Measurements from ENCODE around the gene NT5E.

DNA sequence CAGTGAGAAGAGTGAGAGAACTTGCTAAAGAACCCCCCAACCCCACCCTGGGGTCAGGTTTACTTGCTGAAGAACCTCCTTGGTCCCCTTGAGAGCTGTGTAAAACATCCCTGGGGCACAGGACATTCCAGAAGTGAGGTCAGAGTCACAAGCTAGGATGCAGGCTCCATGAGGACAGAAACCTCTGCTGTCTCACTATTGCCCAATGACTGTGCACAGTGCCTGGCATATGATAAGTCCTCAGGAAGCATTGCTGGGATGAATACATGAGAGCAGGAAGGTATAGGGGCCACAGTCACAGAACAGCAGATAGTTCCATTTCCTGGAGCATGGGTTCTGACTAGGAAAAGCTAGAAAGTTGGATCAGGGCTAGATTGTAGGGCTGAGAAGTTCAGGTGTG, 18.4 kb downstream of the NT5E start:
- TF ChIP-seq, protein P1, sequence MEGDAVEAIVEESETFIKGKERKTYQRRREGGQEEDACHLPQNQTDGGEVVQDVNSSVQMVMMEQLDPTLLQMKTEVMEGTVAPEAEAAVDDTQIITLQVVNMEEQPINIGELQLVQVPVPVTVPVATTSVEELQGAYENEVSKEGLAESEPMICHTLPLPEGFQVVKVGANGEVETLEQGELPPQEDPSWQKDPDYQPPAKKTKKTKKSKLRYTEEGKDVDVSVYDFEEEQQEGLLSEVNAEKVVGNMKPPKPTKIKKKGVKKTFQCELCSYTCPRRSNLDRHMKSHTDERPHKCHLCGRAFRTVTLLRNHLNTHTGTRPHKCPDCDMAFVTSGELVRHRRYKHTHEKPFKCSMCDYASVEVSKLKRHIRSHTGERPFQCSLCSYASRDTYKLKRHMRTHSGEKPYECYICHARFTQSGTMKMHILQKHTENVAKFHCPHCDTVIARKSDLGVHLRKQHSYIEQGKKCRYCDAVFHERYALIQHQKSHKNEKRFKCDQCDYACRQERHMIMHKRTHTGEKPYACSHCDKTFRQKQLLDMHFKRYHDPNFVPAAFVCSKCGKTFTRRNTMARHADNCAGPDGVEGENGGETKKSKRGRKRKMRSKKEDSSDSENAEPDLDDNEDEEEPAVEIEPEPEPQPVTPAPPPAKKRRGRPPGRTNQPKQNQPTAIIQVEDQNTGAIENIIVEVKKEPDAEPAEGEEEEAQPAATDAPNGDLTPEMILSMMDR (IDR thresholded peaks at IDR 0.05): no peak
- TF ChIP-seq TEAD4 (IDR thresholded peaks at IDR 0.05; ENCODE audit: borderline replicate concordance, insufficient read depth) (no peak), POLR2AphosphoS5 (IDR thresholded peaks at IDR 0.05; ENCODE audit: low read depth, low read length) (no peak), RXRA (IDR thresholded peaks at IDR 0.05; ENCODE audit: borderline replicate concordance, low read depth) (no peak), EP300 (IDR thresholded peaks at IDR 0.05; ENCODE audit: borderline replicate concordance in 1 of 2, low read depth in 1 of 2, low read length in 1 of 2) (no peak), EZH2phosphoT487 (IDR thresholded peaks at IDR 0.05; ENCODE audit: borderline replicate concordance, low read depth) (no peak)
- TF ChIP-seq, protein P2, sequence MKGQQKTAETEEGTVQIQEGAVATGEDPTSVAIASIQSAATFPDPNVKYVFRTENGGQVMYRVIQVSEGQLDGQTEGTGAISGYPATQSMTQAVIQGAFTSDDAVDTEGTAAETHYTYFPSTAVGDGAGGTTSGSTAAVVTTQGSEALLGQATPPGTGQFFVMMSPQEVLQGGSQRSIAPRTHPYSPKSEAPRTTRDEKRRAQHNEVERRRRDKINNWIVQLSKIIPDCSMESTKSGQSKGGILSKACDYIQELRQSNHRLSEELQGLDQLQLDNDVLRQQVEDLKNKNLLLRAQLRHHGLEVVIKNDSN (IDR thresholded peaks at IDR 0.05; ENCODE audit: borderline replicate concordance, low read depth): no peak
